HCT116 (cell line): Measurements from ENCODE around the gene IGDCC3. TPM values are rescaled to one million over a fixed set of nuclear protein-coding genes. Genes with fewer than 3 reads are reported as not detected.

Experiments
- ATAC-seq: fragments of 200-7000 bp; cut with Tn5 transposase; 2 replicates; pipeline ENCODE4 v1.9.1; 2020; ENCODE audit warnings: mild to moderate bottlenecking, moderate library complexity
- BruUV-seq: library from RNA; stranded (reverse); fragments of 400-500 nt; replicated peaks from 2 replicates; lab custom pipeline; 2021; lab: Mats Ljungman, UMichigan
- CTCF ChIA-PET: fragments of 300-600 bp; sonication (Branson Sonifier 250); formaldehyde crosslinking; loops from one replicate; lab custom pipeline; 2021; ENCODE audit warnings: antibody characterized with exemption; lab: Charles Lee
- POLR2A ChIA-PET: fragments of 300-600, 350-600 bp; sonication (Branson Sonifier 250); formaldehyde crosslinking; loops from one replicate; lab custom pipeline; 2021; ENCODE audit warnings: antibody characterized with exemption; lab: Charles Lee
- RAD21 ChIA-PET, 2 experiments: fragments of 300-600 bp; sonication (Branson Sonifier 250); formaldehyde crosslinking; loops; one replicate each; lab custom pipeline; 2023; ENCODE audit warnings: low total read pairs in 2 of 2; ENCODE audit not compliant: uncharacterized antibody in 2 of 2, unreplicated experiment in 2 of 2, low non-redundant PET in 1 of 2; lab: Charles Lee
- DNase-seq: peaks from one replicate; pipeline ENCODE4 v3.0.0-alpha.2; 2010; ENCODE audit warnings: low read depth, low spot score
- H2AFZ ChIP-seq: fragments of 200-600 bp; shearing (Covaris generic), sonication (generic); 2 replicates; pipeline ENCODE4 v1.6.1; 2017; ENCODE audit warnings: low read depth, mixed run types, mixed read lengths, antibody characterized with exemption, low read length; ENCODE audit not compliant: poor library complexity, severe bottlenecking
- H3K27ac ChIP-seq: 2 replicates; pipeline ENCODE4 v1.5.1; 2012; ENCODE audit warnings: low read depth, low read length
- H3K27me3 ChIP-seq: fragments of 200-600 bp; sonication (generic); 2 replicates; pipeline ENCODE4 v1.6.1; 2016; ENCODE audit warnings: mixed run types, low read length, mixed read lengths; ENCODE audit not compliant: insufficient read depth
- H3K36me3 ChIP-seq, 2 experiments: fragments of 200-500 bp in 1 of 2; fragments of 200-600 bp in 1 of 2; sonication (Bioruptor generic) in 1 of 2; sonication (generic) in 1 of 2; 2 replicates each; pipeline versions ENCODE4 v1.5.1 to v1.6.1; 2014 to 2016; ENCODE audit warnings: low read length in 2 of 2, inconsistent platforms in 1 of 2, mixed read lengths in 1 of 2, mixed run types in 1 of 2; ENCODE audit not compliant: insufficient read depth in 2 of 2, control insufficient read depth in 1 of 2
- H3K4me1 ChIP-seq, 2 experiments: fragments of 200-600 bp in 1 of 2; sonication (generic) in 1 of 2; 2 replicates each; pipeline versions ENCODE4 v1.5.1 to v1.6.1; 2012 to 2017; ENCODE audit warnings: low read length in 2 of 2, inconsistent platforms in 1 of 2, mild to moderate bottlenecking in 1 of 2, mixed read lengths in 1 of 2, mixed run types in 1 of 2, moderate library complexity in 1 of 2; ENCODE audit not compliant: insufficient read depth in 2 of 2, control insufficient read depth in 1 of 2
- H3K4me2 ChIP-seq: fragments of 200-600 bp; sonication (generic); 2 replicates; pipeline ENCODE4 v1.6.1; 2017; ENCODE audit warnings: mixed run types, low read length, mixed read lengths
- H3K4me3 ChIP-seq, 2 experiments: fragments of 200-600 bp in 1 of 2; sonication (generic) in 1 of 2; replicated peaks in 1 of 2; 2 replicates each; pipeline ENCODE4 v1.5.1; 2011 to 2016; ENCODE audit warnings: low read length in 2 of 2, control low read depth in 1 of 2, low read depth in 1 of 2, mild to moderate bottlenecking in 1 of 2, mixed read lengths in 1 of 2, mixed run types in 1 of 2
- H3K79me2 ChIP-seq: fragments of 200-600 bp; sonication (generic); 2 replicates; pipeline ENCODE4 v1.6.1; 2017; ENCODE audit warnings: mild to moderate bottlenecking, mixed run types, low read length, moderate library complexity, mixed read lengths; ENCODE audit not compliant: insufficient read depth
- H3K9ac ChIP-seq: fragments of 200-600 bp; sonication (generic); 2 replicates; pipeline ENCODE4 v1.6.1; 2016; ENCODE audit warnings: low read length, mixed read lengths
- H3K9me2 ChIP-seq: fragments of 200-600 bp; sonication (generic), shearing (Covaris generic); 2 replicates; pipeline ENCODE4 v1.6.1; 2017; ENCODE audit warnings: mixed run types, mild to moderate bottlenecking, moderate library complexity; ENCODE audit not compliant: insufficient read depth
- H3K9me3 ChIP-seq, 2 experiments: fragments of 200-500 bp in 1 of 2; fragments of 200-600 bp in 1 of 2; sonication (Bioruptor generic) in 1 of 2; sonication (generic) in 1 of 2; 2 replicates each; pipeline ENCODE4 v1.6.1; 2014 to 2017; ENCODE audit warnings: low read length in 2 of 2, mixed read lengths in 2 of 2, inconsistent platforms in 1 of 2, low read depth in 1 of 2, mild to moderate bottlenecking in 1 of 2, mixed run types in 1 of 2, moderate library complexity in 1 of 2; ENCODE audit not compliant: control insufficient read depth in 1 of 2, insufficient read depth in 1 of 2
- H4K20me1 ChIP-seq: fragments of 200-600 bp; sonication (generic), shearing (Covaris generic); 2 replicates; pipeline ENCODE4 v1.6.1; 2017; ENCODE audit warnings: mixed run types, mild to moderate bottlenecking, moderate library complexity; ENCODE audit not compliant: insufficient read depth
- EGR1 ChIP-seq: IDR thresholded peaks from 2 replicates; pipeline ENCODE4 v1.6.1; 2012; ENCODE audit warnings: low read depth
- ELF1 ChIP-seq: IDR thresholded peaks from 2 replicates; pipeline ENCODE4 v1.6.1; 2012; ENCODE audit warnings: low read depth, borderline replicate concordance
- EZH2phosphoT487 ChIP-seq: fragments of 200-600 bp; IDR thresholded peaks from 2 replicates; pipeline ENCODE4 v1.6.1; 2018; ENCODE audit warnings: antibody characterized with exemption, borderline replicate concordance
- FOSL1 ChIP-seq: IDR thresholded peaks from 2 replicates; pipeline ENCODE4 v1.6.1; 2012; ENCODE audit warnings: low read depth
- POLR2AphosphoS5 ChIP-seq: IDR thresholded peaks from 2 replicates; pipeline ENCODE4 v1.6.1; 2011; ENCODE audit warnings: mild to moderate bottlenecking, low read depth, low read length, moderate library complexity
- RAD21 ChIP-seq: IDR thresholded peaks from 2 replicates; pipeline ENCODE4 v1.6.1; 2012; ENCODE audit warnings: low read depth, mild to moderate bottlenecking
- SP1 ChIP-seq: IDR thresholded peaks from 2 replicates; pipeline ENCODE4 v1.6.1; 2012; ENCODE audit warnings: low read depth
- SRF ChIP-seq: IDR thresholded peaks from 2 replicates; pipeline ENCODE4 v1.6.1; 2012; ENCODE audit warnings: low read depth
- ZFX ChIP-seq: fragments of 450-650 bp; IDR thresholded peaks from 2 replicates; pipeline ENCODE4 v1.6.1; 2017
- intact Hi-C: fragments of 100-400 bp; cut with micrococcal nuclease; formaldehyde crosslinking; loops from 2 replicates; pipeline ENCODE4 v1.10.0; 2022
- total RNA-seq: library from RNA; stranded (reverse); gene quantifications from one replicate; pipeline ENCODE4 v1.2.1, GENCODE V29; 2021; ENCODE audit not compliant: unreplicated experiment
- TF ChIP-seq, protein P1 (sequence below): IDR thresholded peaks from 2 replicates; pipeline ENCODE4 v1.6.1; 2012

Gene IGDCC3
- total RNA-seq, 1 experiment from 2014 or later: 0.44 TPM

- ATAC-seq (peak; percentile 65), DNase-seq (no peak)
- BruUV-seq: no TSS peak
- intact Hi-C loops: loop anchor here (2.0 kb wide), 1 partner anchor 116 kb away; no protein-coding TSS in a partner anchor
- Histone ChIP-seq H3K9ac (peak overlapping the region; percentile 43), H3K4me3 (0 out of 4 replicates have a peak overlapping the region, but pooled peaks of 1 of the 2 experiments have one; percentile 15), H3K27me3 (no peaks in the 10 kb centered on the region), H4K20me1 (no peaks in the 10 kb centered on the region), H3K9me3 (no peaks in the 10 kb centered on the region), H3K4me2 (peak overlapping the region; percentile 67), H3K36me3 (no peaks in the 10 kb centered on the region), H3K9me2 (no peaks in the 10 kb centered on the region), H2AFZ (no peak overlapping the region), H3K27ac (peak overlapping the region; percentile 67), H3K4me1 (peaks cover 20 to 29% of the 10 kb centered on the region in 2 experiments), H3K79me2 (no peaks in the 10 kb centered on the region)
- POLR2A ChIA-PET: interaction anchor here (0.6 to 2.4 kb wide), 49 partner anchors 9 to 630 kb away, joined by 3 to 72 read pairs (median 5); partner anchors contain the start of genes CILP, CLPX, PARP16 and RAB11A
- RAD21 ChIA-PET: interaction anchor here in 1 of 2 experiments (0.7 to 0.8 kb wide), 2 partner anchors 120 to 272 kb away, joined by 3 read pairs; partner anchors contain the start of gene CLPX
- TF ChIP-seq ZFX: no peak
- TF ChIP-seq, protein P1, sequence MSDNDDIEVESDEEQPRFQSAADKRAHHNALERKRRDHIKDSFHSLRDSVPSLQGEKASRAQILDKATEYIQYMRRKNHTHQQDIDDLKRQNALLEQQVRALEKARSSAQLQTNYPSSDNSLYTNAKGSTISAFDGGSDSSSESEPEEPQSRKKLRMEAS: no peak
- no peak for TF ChIP-seq FOSL1
- TF ChIP-seq ELF1: no peak
- no peak for TF ChIP-seq RAD21
- TF ChIP-seq EGR1: no peak
- TF ChIP-seq SRF: no peak
- no peak for TF ChIP-seq SP1
- TF ChIP-seq EZH2phosphoT487: no peak
- no peak for TF ChIP-seq POLR2AphosphoS5
- CTCF ChIA-PET: interaction anchor here (1.0 to 2.0 kb wide), 7 partner anchors 8 to 139 kb away, joined by 3 to 14 read pairs (median 4); partner anchors contain the start of gene CLPX
Observed at GRCh38 chr15:65305150-65305758, 72.5 kb downstream of the IGDCC3 start.
